Rectal smooth muscle tissue (tissue), 1 donor: ENCODE measurements around the gene DENND4B.
"Not testable (repeated sequence)": the region's sequence is repeated elsewhere in the genome, so short reads cannot be mapped to it uniquely, and the experiment has no call there.

Experiments
- H3K27ac ChIP-seq: one replicate; pipeline ENCODE4 v1.7.0; 2013; ENCODE audit warnings: low read depth, low read length, inconsistent platforms
- H3K27me3 ChIP-seq: one replicate; pipeline ENCODE4 v1.7.0; 2013; ENCODE audit warnings: low read length; ENCODE audit not compliant: control insufficient read depth, insufficient read depth
- H3K36me3 ChIP-seq: one replicate; pipeline ENCODE4 v1.7.0; 2013; ENCODE audit warnings: low read length; ENCODE audit not compliant: control insufficient read depth, insufficient read depth
- H3K4me1 ChIP-seq: one replicate; pipeline ENCODE4 v1.7.0; 2013; ENCODE audit warnings: low read length; ENCODE audit not compliant: control insufficient read depth, insufficient read depth
- H3K4me3 ChIP-seq: one replicate; pipeline ENCODE4 v1.7.0; 2013; ENCODE audit warnings: low read length
- H3K9ac ChIP-seq: one replicate; pipeline ENCODE4 v1.7.0; 2013; ENCODE audit warnings: low read length

DENND4B gene

GRCh38 chr1:153906396-153906795, 40.1 kb downstream of the DENND4B start:
- Histone ChIP-seq H3K9ac (no peak overlapping the region), H3K4me1 (no peaks in the 10 kb centered on the region), H3K4me3 (no peak overlapping the region), H3K27ac (no peak overlapping the region), H3K36me3 (no peaks in the 10 kb centered on the region), H3K27me3 (no peaks in the 10 kb centered on the region)

DNA sequence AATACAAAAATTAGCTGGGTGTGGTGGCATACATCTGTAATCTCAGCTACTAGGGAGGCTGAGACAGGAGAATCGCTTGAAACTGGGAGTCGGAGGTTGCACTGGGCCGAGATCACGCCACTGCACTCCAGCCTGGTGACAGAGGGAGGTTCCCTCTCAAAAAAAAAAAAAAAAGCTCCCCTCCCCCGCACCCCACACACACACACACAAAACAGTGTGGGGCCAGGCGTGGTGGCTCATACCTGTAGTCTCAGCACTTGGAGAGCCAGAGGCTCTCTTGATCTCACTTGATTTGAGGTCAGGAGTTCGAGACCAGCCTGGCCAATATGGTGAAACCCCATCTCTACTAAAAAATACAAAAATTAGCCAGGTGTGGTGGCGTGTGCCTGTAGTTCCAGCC, 40.6 kb downstream of the DENND4B start:
- H3K4me3 ChIP-seq, H3K27me3 ChIP-seq, H3K27ac ChIP-seq, H3K36me3 ChIP-seq, H3K4me1 ChIP-seq, H3K9ac ChIP-seq: not testable (repeated sequence)

- H3K4me1 ChIP-seq, result no peaks in the 10 kb centered on the region
- H3K9ac ChIP-seq, result no peak overlapping the region
- H3K27ac ChIP-seq, result no peak overlapping the region
- H3K4me3 ChIP-seq, result no peak overlapping the region
- no peaks in the 10 kb centered on the region for H3K36me3 ChIP-seq
- no peaks in the 10 kb centered on the region for H3K27me3 ChIP-seq
Measured at GRCh38 chr1:153903841-153904455, 42.6 kb downstream of the DENND4B start.

- H3K9ac ChIP-seq, result no peak overlapping the region
- H3K4me3 ChIP-seq, result no peak overlapping the region
- no peak overlapping the region for H3K27ac ChIP-seq
- H3K4me1 ChIP-seq, result no peaks in the 10 kb centered on the region
- no peaks in the 10 kb centered on the region for H3K36me3 ChIP-seq
- no peaks in the 10 kb centered on the region for H3K27me3 ChIP-seq
Measured at GRCh38 chr1:153899509-153899908, 47.0 kb downstream of the DENND4B start.

DNA sequence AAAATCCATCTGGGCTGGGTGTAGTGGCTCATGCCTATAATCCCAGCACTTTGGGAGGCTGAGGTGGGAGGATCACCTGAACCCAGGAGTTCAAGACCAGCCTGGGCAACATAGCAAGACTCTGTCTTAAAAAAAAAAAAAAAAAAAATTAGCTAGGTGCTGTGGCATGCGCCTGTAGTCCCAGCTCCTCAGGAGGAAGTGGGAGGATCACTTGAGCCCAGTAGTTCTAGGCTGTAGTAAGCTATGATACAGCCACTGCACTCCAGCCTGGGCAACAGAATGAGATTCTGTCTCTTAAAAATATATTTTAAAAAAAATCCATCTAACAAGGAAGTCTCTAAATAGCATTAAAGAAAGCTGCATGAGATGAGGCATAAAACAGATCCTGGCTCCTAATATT, 50.7 kb downstream of the DENND4B start:
- not testable (repeated sequence) for H3K4me3 ChIP-seq, H3K27me3 ChIP-seq, H3K9ac ChIP-seq, H3K27ac ChIP-seq, H3K4me1 ChIP-seq, H3K36me3 ChIP-seq

DNA sequence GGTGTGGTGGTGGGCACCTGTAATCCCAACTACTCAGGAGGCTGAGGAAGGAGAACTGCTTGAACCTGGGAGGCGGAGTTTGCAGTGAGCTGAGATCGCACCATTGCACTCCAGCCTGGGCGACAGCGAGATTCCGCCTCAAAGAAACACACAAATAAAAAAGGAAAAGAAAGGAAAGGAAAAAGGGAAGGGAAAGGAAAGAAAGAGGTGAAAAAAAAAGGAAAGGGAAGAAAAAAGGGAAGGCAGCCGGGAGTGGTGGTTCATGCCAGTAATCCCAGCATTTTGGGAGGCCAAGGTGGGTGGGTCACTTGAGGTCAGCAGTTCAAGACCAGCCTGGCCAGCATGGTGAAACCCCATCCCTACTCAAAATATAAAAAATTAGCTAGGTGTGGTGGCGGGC, 55.5 kb downstream of the DENND4B start:
- not testable (repeated sequence) for H3K4me1 ChIP-seq, H3K36me3 ChIP-seq, H3K9ac ChIP-seq, H3K27ac ChIP-seq, H3K27me3 ChIP-seq, H3K4me3 ChIP-seq

DNA sequence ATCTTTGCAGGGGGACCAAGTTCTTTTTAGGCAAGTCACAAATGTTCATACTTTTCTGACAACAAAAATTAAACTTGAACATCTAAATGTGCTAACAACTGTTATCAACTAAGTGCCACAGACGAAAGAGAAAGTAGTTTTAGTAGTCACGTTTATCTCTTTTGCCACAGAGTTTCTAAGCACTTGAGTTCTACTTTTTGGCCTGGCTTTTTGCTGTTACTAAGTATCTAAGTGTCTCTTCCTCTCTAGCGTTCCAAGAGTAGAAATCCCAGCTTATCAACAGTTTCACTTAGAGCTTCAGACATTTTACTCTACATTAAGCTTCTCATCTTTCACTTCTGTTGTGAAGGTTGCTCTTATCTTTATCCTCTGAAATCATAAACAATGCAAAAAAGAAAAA, 58.0 kb downstream of the DENND4B start:
- no peaks in the 10 kb centered on the region for H3K27me3 ChIP-seq
- H3K4me3 ChIP-seq, result no peak overlapping the region
- H3K27ac ChIP-seq, result no peak overlapping the region
- H3K9ac ChIP-seq, result no peak overlapping the region
- no peaks in the 10 kb centered on the region for H3K36me3 ChIP-seq
- no peaks in the 10 kb centered on the region for H3K4me1 ChIP-seq

DNA sequence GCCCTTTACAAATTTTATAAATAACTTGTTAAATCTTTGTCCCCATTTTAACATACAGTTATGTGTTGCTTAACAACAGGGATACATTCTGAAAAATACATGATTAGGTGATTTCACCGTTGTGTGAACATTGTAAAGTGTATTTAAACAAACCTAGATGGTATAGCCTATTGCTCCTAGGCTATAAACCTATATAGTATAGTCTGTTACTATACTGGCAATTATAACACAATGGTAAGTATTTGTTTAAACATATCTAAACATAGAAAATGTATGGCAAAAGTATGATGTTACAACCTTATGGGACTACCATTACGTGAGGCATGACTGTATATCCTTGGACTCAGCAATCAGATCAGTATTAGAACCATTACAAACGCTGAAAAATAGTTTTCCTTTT, 60.4 kb downstream of the DENND4B start:
- peaks cover 11% of the 10 kb centered on the region for H3K4me1 ChIP-seq
- no peak overlapping the region for H3K9ac ChIP-seq
- H3K27ac ChIP-seq, result no peak overlapping the region
- no peaks in the 10 kb centered on the region for H3K36me3 ChIP-seq
- no peaks in the 10 kb centered on the region for H3K27me3 ChIP-seq
- no peak overlapping the region for H3K4me3 ChIP-seq

DNA sequence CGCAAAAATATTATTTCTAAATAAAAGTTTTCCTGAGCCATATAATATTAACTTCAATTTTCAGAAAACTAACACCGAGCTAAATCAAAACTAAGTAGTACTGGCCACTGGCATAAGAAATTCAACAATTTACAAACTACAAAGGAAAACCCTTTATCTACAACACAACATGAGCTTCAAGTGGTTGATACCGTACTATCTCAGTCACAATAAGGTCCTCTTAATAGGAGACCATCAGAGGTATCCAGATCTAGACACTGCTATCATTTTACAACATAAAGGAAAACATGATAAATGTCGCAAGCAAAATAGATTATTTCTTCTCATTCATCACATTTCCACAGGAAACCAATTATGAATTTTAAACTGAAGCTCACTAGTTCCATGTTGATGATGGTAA, 63.3 kb downstream of the DENND4B start:
- Histone ChIP-seq H3K9ac (no peak overlapping the region), H3K27ac (no peak overlapping the region), H3K27me3 (no peaks in the 10 kb centered on the region), H3K4me1 (peaks cover 17% of the 10 kb centered on the region), H3K4me3 (no peak overlapping the region), H3K36me3 (no peaks in the 10 kb centered on the region)

DNA sequence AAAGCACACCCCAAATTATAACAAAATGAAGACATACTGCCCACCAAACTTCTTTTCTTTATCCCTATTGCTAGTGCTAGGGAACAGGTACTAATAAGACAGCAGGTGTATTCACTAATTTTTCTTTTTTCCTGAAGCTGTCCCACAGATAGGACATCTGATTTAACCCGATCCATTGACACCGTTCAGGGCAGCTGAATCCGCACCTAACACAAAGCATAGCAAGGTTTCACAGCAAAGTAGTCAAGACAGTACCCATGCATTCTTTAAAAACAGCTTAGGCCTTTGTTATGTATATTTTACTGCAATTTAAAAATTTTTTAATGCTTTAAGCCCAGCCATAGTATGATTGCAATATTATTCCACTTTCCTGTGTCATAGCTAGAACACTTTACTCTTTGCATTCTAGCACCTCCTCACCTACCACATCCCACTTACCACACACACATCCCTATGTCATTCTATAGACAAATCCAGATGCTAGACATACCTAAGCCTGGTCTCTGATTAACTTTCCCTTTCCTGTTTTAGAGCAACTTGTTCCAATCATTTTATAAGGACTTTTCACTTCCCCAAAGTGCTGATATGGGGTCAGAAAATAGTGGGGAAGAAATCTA, 64.1 kb downstream of the DENND4B start:
- no peaks in the 10 kb centered on the region for H3K36me3 ChIP-seq
- H3K4me3 ChIP-seq, result no peak overlapping the region
- H3K9ac ChIP-seq, result no peak overlapping the region
- no peak overlapping the region for H3K27ac ChIP-seq
- no peaks in the 10 kb centered on the region for H3K27me3 ChIP-seq
- H3K4me1 ChIP-seq, result peaks cover 17% of the 10 kb centered on the region

GRCh38 chr1:153881751-153882150, 64.8 kb downstream of the DENND4B start:
- Histone ChIP-seq H3K27me3 (no peaks in the 10 kb centered on the region), H3K27ac (no peak overlapping the region), H3K4me3 (peak overlapping the region; percentile 12), H3K4me1 (peaks cover 17% of the 10 kb centered on the region), H3K9ac (no peak overlapping the region), H3K36me3 (no peaks in the 10 kb centered on the region)

GRCh38 chr1:153880962-153881361, 65.6 kb downstream of the DENND4B start:
- peak overlapping the region; percentile 39 for H3K27ac ChIP-seq
- no peaks in the 10 kb centered on the region for H3K27me3 ChIP-seq
- H3K4me1 ChIP-seq, result peaks cover 17% of the 10 kb centered on the region
- no peaks in the 10 kb centered on the region for H3K36me3 ChIP-seq
- no peak overlapping the region for H3K4me3 ChIP-seq
- H3K9ac ChIP-seq, result no peak overlapping the region

GRCh38 chr1:153880024-153880423, 66.5 kb downstream of the DENND4B start:
- Histone ChIP-seq H3K36me3 (no peaks in the 10 kb centered on the region), H3K4me3 (no peak overlapping the region), H3K9ac (no peak overlapping the region), H3K27ac (no peak overlapping the region), H3K27me3 (no peaks in the 10 kb centered on the region), H3K4me1 (peaks cover 17% of the 10 kb centered on the region)
